Nephron progenitor cell (in vitro differentiated cells): ENCODE data around the gene GLIS1.

ENCODE experiments used
- DNase-seq: peaks from one replicate; pipeline ENCODE4 v3.0.0; 2021
- H3K27ac Mint-ChIP-seq: 2 replicates; pipeline ENCODE4 v1.8.0; 2021; ENCODE audit warnings: mild to moderate bottlenecking, moderate library complexity, mixed read lengths
- H3K27me3 Mint-ChIP-seq: 2 replicates; pipeline ENCODE4 v1.8.0; 2021; ENCODE audit warnings: mild to moderate bottlenecking, low read depth, mixed read lengths; ENCODE audit not compliant: poor library complexity
- H3K36me3 Mint-ChIP-seq: 2 replicates; pipeline ENCODE4 v1.8.0; 2021; ENCODE audit warnings: low read depth, mixed read lengths
- H3K4me1 Mint-ChIP-seq: 2 replicates; pipeline ENCODE4 v1.8.0; 2021; ENCODE audit warnings: mixed read lengths
- H3K4me3 Mint-ChIP-seq: 2 replicates; pipeline ENCODE4 v1.8.0; 2021; ENCODE audit warnings: mild to moderate bottlenecking, moderate library complexity, mixed read lengths
- H3K9me3 Mint-ChIP-seq: 2 replicates; pipeline ENCODE4 v1.8.0; 2021; ENCODE audit warnings: mild to moderate bottlenecking, moderate library complexity, mixed read lengths
- CTCF ChIP-seq: fragments of 200-600 bp; sonication (generic); IDR thresholded peaks from 2 replicates; pipeline ENCODE4 v1.5.0; 2021; ENCODE audit warnings: antibody characterized with exemption

The GLIS1 gene

GRCh38 chr1:53735261-53735660 is 3.7 kb downstream of the GLIS1 start:
- Mint-ChIP-seq H3K9me3 (no peaks in the 10 kb centered on the region), H3K4me1 (peaks cover 56% of the 10 kb centered on the region)

GRCh38 chr1:53734650-53735211 is 4.2 kb downstream of the GLIS1 start:
- H3K27me3 Mint-ChIP-seq = peaks cover 46% of the 10 kb centered on the region
- no peak for TF ChIP-seq CTCF

More at GRCh38 chr1:53735261-53735660, 3.7 kb downstream of the GLIS1 start:
- Mint-ChIP-seq H3K27me3 (peaks cover 52% of the 10 kb centered on the region), H3K4me3 (no peak overlapping the region), H3K36me3 (no peaks in the 10 kb centered on the region), H3K27ac (no peak overlapping the region)
- no peak for DNase-seq
- TF ChIP-seq CTCF = no peak

GRCh38 chr1:53733975-53734649 is 4.9 kb downstream of the GLIS1 start:
- no peak for TF ChIP-seq CTCF
- no peak overlapping the region for H3K27ac Mint-ChIP-seq
- H3K9me3 Mint-ChIP-seq = no peaks in the 10 kb centered on the region
- no peak overlapping the region for H3K4me3 Mint-ChIP-seq
- no peak for DNase-seq
- H3K27me3 Mint-ChIP-seq = peaks cover 46% of the 10 kb centered on the region
- peaks cover 67% of the 10 kb centered on the region for H3K4me1 Mint-ChIP-seq
- H3K36me3 Mint-ChIP-seq = no peaks in the 10 kb centered on the region

More at GRCh38 chr1:53734650-53735211, 4.2 kb downstream of the GLIS1 start:
- peak; percentile 47 for DNase-seq
- H3K36me3 Mint-ChIP-seq = no peaks in the 10 kb centered on the region
- no peak overlapping the region for H3K4me3 Mint-ChIP-seq
- no peak overlapping the region for H3K27ac Mint-ChIP-seq
- H3K9me3 Mint-ChIP-seq = no peaks in the 10 kb centered on the region
- H3K4me1 Mint-ChIP-seq = peaks cover 61% of the 10 kb centered on the region

DNA sequence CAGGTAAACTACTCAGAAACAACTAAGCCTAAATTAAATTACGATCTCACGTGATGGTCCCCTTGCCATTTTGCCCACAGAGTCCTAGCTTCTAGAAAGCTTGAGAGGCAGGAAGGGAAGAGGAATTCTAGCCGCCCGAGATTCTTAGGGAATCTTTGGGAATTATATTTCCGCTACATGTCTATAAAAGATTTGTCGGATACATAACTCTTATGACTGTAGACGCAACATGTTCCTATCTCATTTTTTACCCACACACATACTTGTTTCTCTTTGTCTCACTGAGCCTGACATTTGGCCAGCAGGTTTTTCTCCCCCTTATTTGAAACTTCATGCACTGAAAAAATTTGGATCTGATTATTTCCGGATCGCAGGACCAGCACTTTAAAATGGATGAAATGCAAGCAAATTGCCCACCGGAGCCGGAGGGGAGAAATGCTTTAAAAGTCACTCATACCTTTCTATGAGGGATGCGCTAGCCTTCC is 5.5 kb downstream of the GLIS1 start:
- no peak for TF ChIP-seq CTCF
- Mint-ChIP-seq H3K4me1 (peaks cover 70% of the 10 kb centered on the region), H3K27ac (no peak overlapping the region), H3K4me3 (no peak overlapping the region), H3K27me3 (peaks cover 41% of the 10 kb centered on the region), H3K36me3 (no peaks in the 10 kb centered on the region), H3K9me3 (no peaks in the 10 kb centered on the region)
- DNase-seq = no peak

DNA sequence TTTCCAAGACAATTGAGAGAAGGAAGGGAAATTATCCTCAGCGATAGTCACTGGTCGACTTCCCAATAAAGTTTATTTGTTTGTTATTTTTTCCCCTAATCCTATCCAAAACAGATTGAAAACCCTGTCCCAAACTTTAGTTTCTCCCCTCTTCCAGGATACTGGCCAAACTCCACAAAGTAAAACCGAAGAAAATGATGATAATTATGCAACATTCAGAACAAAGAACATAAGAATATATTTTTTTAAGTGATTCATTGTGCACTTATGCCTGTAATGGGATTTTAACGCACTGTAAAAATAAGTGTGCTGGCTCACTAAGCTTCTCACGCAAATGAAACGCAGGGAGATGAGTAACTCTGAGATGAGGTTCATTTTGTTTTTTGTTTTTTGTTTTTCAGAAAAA is 6.0 kb downstream of the GLIS1 start:
- no peaks in the 10 kb centered on the region for H3K36me3 Mint-ChIP-seq
- H3K4me3 Mint-ChIP-seq = no peak overlapping the region
- H3K4me1 Mint-ChIP-seq = peaks cover 70% of the 10 kb centered on the region
- DNase-seq = no peak
- TF ChIP-seq CTCF = no peak
- no peak overlapping the region for H3K27ac Mint-ChIP-seq
- peaks cover 35% of the 10 kb centered on the region for H3K27me3 Mint-ChIP-seq
- no peaks in the 10 kb centered on the region for H3K9me3 Mint-ChIP-seq

DNA sequence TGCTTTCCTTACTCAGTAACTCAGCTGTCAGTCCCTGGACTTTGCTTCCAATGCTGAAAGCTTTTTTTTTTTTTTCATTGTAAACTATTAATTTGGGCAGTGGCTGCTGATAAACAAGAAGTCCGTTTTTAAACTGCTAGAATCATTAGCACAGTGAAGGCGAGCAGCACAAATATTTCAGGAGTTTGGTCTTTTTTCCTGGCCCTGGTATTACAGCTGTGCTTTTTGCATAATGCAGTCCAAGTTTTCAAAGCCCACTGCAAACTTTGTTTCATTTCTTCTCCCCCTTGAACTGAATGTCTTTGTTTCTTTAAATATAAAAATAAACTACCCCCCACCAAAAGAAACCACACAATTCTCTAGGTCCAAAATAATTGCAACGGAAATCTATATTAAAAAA is 6.6 kb downstream of the GLIS1 start:
- H3K4me3 Mint-ChIP-seq = no peak overlapping the region
- TF ChIP-seq CTCF = no peak
- DNase-seq = no peak
- no peaks in the 10 kb centered on the region for H3K9me3 Mint-ChIP-seq
- H3K27ac Mint-ChIP-seq = no peak overlapping the region
- no peaks in the 10 kb centered on the region for H3K36me3 Mint-ChIP-seq
- peaks cover 70% of the 10 kb centered on the region for H3K4me1 Mint-ChIP-seq
- peaks cover 31% of the 10 kb centered on the region for H3K27me3 Mint-ChIP-seq
